Neutrophil (primary cell): ENCODE data around the gene DENND6B.
A peak's percentile ranks its signal among the peaks of the same experiment; 100 is the strongest.

ENCODE experiments used
- H3K27ac ChIP-seq: fragments of 200-600 bp; sonication (generic); 2 replicates; pipeline ENCODE4 v1.5.1; 2016; ENCODE audit warnings: mild to moderate bottlenecking, moderate library complexity
- H3K27me3 ChIP-seq: fragments of 200-600 bp; sonication (generic); 2 replicates; pipeline ENCODE4 v1.6.0; 2016; ENCODE audit warnings: mild to moderate bottlenecking
- H3K36me3 ChIP-seq: fragments of 200-600 bp; sonication (generic); 2 replicates; pipeline ENCODE4 v1.5.1; 2017
- H3K4me1 ChIP-seq, 2 experiments: fragments of 200-600 bp in 1 of 2; sonication (generic) in 1 of 2; 1 replicate in 1 of 2; 2 replicates in 1 of 2; pipeline versions ENCODE4 v1.5.1 to v1.6.1; 2013 to 2016; ENCODE audit warnings: low read depth in 1 of 2, low read length in 1 of 2, mild to moderate bottlenecking in 1 of 2, moderate library complexity in 1 of 2; ENCODE audit not compliant: control insufficient read depth in 1 of 2, insufficient read depth in 1 of 2
- H3K4me3 ChIP-seq, 2 experiments: fragments of 200-600 bp in 1 of 2; sonication (generic) in 1 of 2; 1 replicate in 1 of 2; 2 replicates in 1 of 2; pipeline ENCODE4 v1.5.1; 2013 to 2016; ENCODE audit warnings: low read depth in 1 of 2, low read length in 1 of 2, mild to moderate bottlenecking in 1 of 2, moderate library complexity in 1 of 2
- H3K9me3 ChIP-seq: fragments of 200-600 bp; sonication (generic); 2 replicates; pipeline ENCODE4 v1.5.1; 2016
- CTCF ChIP-seq: fragments of 200-600 bp; sonication (generic); IDR thresholded peaks from 2 replicates; pipeline ENCODE4 v1.5.1; 2016; ENCODE audit warnings: antibody characterized with exemption

DENND6B gene

GRCh38 chr22:50316114-50317065 lies 10.4 kb downstream of the DENND6B start:
- TF ChIP-seq CTCF = no peak
- no peaks in the 10 kb centered on the region for H3K9me3 ChIP-seq
- no peaks in the 10 kb centered on the region for H3K36me3 ChIP-seq
- peaks cover 41% of the 10 kb centered on the region for H3K27me3 ChIP-seq
- no peak overlapping the region for H3K4me3 ChIP-seq
- peaks cover 0 to 4% of the 10 kb centered on the region in 2 experiments for H3K4me1 ChIP-seq
- no peak overlapping the region for H3K27ac ChIP-seq

GRCh38 chr22:50315289-50316113 lies 11.3 kb downstream of the DENND6B start:
- Histone ChIP-seq H3K4me1 (peaks cover 0 to 4% of the 10 kb centered on the region in 2 experiments), H3K9me3 (no peaks in the 10 kb centered on the region), H3K27ac (no peak overlapping the region), H3K4me3 (no peak overlapping the region), H3K36me3 (no peaks in the 10 kb centered on the region), H3K27me3 (peaks cover 48% of the 10 kb centered on the region)
- no peak for TF ChIP-seq CTCF

- Histone ChIP-seq H3K4me1 (peaks cover 0 to 4% of the 10 kb centered on the region in 2 experiments), H3K27me3 (peaks cover 57% of the 10 kb centered on the region), H3K9me3 (no peaks in the 10 kb centered on the region), H3K4me3 (peak overlapping the region in 1 of 2 experiments; percentile 27), H3K36me3 (no peaks in the 10 kb centered on the region), H3K27ac (no peak overlapping the region)
- no peak for TF ChIP-seq CTCF
These were observed 12.1 kb downstream of the DENND6B start for GRCh38 chr22:50314455-50315288.

- no peak for TF ChIP-seq CTCF
- Histone ChIP-seq H3K9me3 (no peaks in the 10 kb centered on the region), H3K4me3 (peak overlapping the region in 1 of 2 experiments; percentile 27), H3K27ac (no peak overlapping the region), H3K36me3 (no peaks in the 10 kb centered on the region), H3K4me1 (peaks cover 0 to 4% of the 10 kb centered on the region in 2 experiments), H3K27me3 (peaks cover 63% of the 10 kb centered on the region)
These were observed 12.7 kb downstream of the DENND6B start for GRCh38 chr22:50314081-50314454.

- Histone ChIP-seq H3K27ac (no peak overlapping the region), H3K4me1 (peaks cover 0 to 4% of the 10 kb centered on the region in 2 experiments), H3K36me3 (no peaks in the 10 kb centered on the region), H3K27me3 (peaks cover 67% of the 10 kb centered on the region), H3K9me3 (no peaks in the 10 kb centered on the region), H3K4me3 (no peak overlapping the region)
- no peak for TF ChIP-seq CTCF
These were observed 13.2 kb downstream of the DENND6B start for GRCh38 chr22:50313600-50313999.
